NB4 (cell line): ENCODE measurements around the gene MYL3.

Experiments used
- CTCF ChIP-seq: IDR thresholded peaks from one replicate; pipeline ENCODE4 v1.5.1; 2012; ENCODE audit warnings: low read depth, low read length
- MAX ChIP-seq: IDR thresholded peaks from 2 replicates; pipeline ENCODE4 v1.6.1; 2011; ENCODE audit warnings: low read depth, low read length
- POLR2A ChIP-seq: IDR thresholded peaks from 2 replicates; pipeline ENCODE4 v1.6.1; 2011; ENCODE audit warnings: mild to moderate bottlenecking; ENCODE audit not compliant: insufficient read length; ENCODE audit errors: extremely low read depth

GRCh38 chr3:46888705-46889104 is 25.5 kb upstream of the MYL3 start:
- no peak for TF ChIP-seq CTCF
- TF ChIP-seq MAX = no peak
- TF ChIP-seq POLR2A = no peak
